Measurements from ENCODE around the gene USP5.
A peak's percentile ranks its signal among the peaks of the same experiment; 100 is the strongest.

The USP5 gene

GRCh38 chr12:6912164-6912935 lies 60.4 kb downstream of the USP5 start:
- DNase-seq (ENCODE audit: low read depth), result no peak

- peak; percentile 50 for DNase-seq (ENCODE audit: low read depth)
Observed at GRCh38 chr12:6914246-6914946, 62.4 kb downstream of the USP5 start, which contains the start of gene ENO2. ENO2 (plus strand) TSS chr12:6914580; CDS start chr12:6915833, 1,253 bp downstream.

DNA sequence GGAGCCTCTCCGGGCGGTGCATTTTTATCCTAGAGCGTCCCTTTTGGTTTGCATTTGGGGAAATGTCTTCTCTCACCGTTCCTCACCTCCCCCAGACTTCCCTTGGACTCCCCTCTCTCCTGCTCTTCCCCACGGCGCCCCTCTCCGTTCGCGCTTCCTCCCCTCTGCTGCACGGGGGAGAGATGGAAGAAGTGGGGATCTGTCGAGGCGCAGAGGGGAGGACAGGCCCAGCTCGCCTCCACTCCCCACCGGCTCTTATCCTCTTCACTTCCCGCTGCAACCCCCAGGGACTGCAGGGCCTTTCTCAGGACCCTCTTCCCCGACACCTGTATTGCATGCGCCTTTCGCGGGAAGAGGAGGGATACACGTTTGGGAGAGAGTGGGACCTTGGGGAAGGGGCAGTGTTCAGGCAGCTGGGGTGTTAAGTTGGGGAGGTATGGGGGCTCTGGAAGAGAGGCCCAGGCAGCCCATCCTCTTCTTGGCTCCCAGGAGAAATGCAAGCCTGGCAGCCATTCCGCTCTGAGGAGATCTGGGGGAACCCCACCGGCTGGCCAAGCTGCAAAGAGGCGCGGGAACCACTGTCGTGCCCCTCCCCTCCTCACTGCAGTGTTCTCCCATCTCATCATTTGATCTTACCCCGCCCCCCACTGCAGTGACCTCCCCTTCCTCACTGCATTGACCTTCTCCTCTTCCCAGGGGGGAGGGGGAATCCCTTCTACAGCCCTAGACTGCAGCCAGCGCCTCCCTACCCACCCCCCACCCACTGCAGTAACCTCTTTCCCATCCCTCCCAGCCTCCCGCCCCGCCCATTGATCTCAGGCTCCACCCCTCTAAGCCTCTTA lies 63.2 kb downstream of the USP5 start:
- peak; percentile 34 for DNase-seq (ENCODE audit: low read depth)

DNA sequence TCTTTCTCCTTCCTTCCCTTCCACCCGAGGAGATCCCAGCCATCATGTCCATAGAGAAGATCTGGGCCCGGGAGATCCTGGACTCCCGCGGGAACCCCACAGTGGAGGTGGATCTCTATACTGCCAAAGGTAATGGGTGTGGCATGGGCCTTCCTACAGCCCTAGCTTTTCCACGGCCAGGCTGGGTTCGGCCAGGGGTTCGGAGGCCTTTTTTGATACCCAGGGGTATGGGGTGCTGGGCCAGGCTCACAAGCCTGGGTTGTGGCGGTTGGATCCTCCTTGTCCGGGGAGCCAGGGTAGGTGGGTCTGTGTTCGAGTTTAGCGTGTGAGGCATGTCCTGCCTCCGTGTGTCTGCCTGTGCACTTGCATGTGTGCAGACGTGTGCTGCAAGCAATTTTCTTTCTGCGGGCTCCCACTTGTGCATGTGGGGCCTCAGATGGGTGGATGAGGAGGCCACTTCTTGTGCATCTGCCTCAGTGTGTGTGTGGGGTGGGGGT lies 63.9 kb downstream of the USP5 start:
- DNase-seq (ENCODE audit: low read depth), result no peak

Measured in amniotic epithelial cell (primary cell).